DOHH2 (cell line): ENCODE results near the gene KCNK3.

Source experiments
- H3F3A ChIP-seq: fragments of 200-600 bp; sonication (generic), shearing (Covaris generic); 2 replicates; pipeline ENCODE4 v1.6.0; 2016; ENCODE audit warnings: antibody characterized with exemption, mild to moderate bottlenecking; ENCODE audit not compliant: control insufficient read depth, insufficient read depth
- H3K27ac ChIP-seq: fragments of 200-600 bp; sonication (generic); 2 replicates; pipeline ENCODE4 v1.5.1; 2014; ENCODE audit warnings: low read depth, mild to moderate bottlenecking, low read length, moderate library complexity
- H3K27me3 ChIP-seq: fragments of 200-600 bp; sonication (generic); 2 replicates; pipeline ENCODE4 v1.6.1; 2014; ENCODE audit warnings: mild to moderate bottlenecking, low read length, mixed read lengths; ENCODE audit not compliant: control insufficient read depth
- H3K36me3 ChIP-seq: fragments of 200-600 bp; sonication (generic); 2 replicates; pipeline ENCODE4 v1.6.1; 2014; ENCODE audit warnings: mild to moderate bottlenecking, low read length, moderate library complexity, mixed read lengths; ENCODE audit not compliant: control insufficient read depth
- H3K4me1 ChIP-seq: fragments of 200-600 bp; sonication (generic); 2 replicates; pipeline ENCODE4 v1.6.1; 2014; ENCODE audit warnings: mild to moderate bottlenecking, low read length, mixed read lengths; ENCODE audit not compliant: control insufficient read depth
- H3K4me2 ChIP-seq: fragments of 200-600 bp; sonication (generic); 2 replicates; pipeline ENCODE4 v1.6.0; 2014; ENCODE audit warnings: mild to moderate bottlenecking, low read length, moderate library complexity
- H3K4me3 ChIP-seq: fragments of 200-600 bp; sonication (generic); 2 replicates; pipeline ENCODE4 v1.5.1; 2014; ENCODE audit warnings: mild to moderate bottlenecking, low read length, mixed read lengths
- H3K79me2 ChIP-seq: fragments of 200-600 bp; sonication (generic); 2 replicates; pipeline ENCODE4 v1.6.1; 2014; ENCODE audit warnings: mild to moderate bottlenecking, low read length, mixed read lengths; ENCODE audit not compliant: control insufficient read depth
- H3K9me2 ChIP-seq: fragments of 200-600 bp; sonication (generic); replicated peaks from 2 replicates; pipeline ENCODE4 v1.6.1; 2014; ENCODE audit warnings: mild to moderate bottlenecking, low read length, mixed read lengths; ENCODE audit not compliant: control insufficient read depth
- H3K9me3 ChIP-seq: fragments of 200-600 bp; sonication (generic); 2 replicates; pipeline ENCODE4 v1.6.1; 2014; ENCODE audit warnings: antibody characterized with exemption, low read length, mixed read lengths; ENCODE audit not compliant: control insufficient read depth, insufficient read depth
- H4K20me1 ChIP-seq: fragments of 200-600 bp; sonication (generic); 2 replicates; pipeline ENCODE4 v1.6.0; 2014; ENCODE audit warnings: low read depth, mild to moderate bottlenecking, antibody characterized with exemption, low read length, moderate library complexity; ENCODE audit not compliant: control insufficient read depth, insufficient read depth
- CTCF ChIP-seq: fragments of 200-600 bp; sonication (generic); IDR thresholded peaks from one replicate; pipeline ENCODE4 v1.5.1; 2014; ENCODE audit warnings: antibody characterized with exemption, mild to moderate bottlenecking, low read depth, low read length; ENCODE audit not compliant: poor library complexity, severe bottlenecking
- EZH2phosphoT487 ChIP-seq: fragments of 200-600 bp; sonication (generic); IDR thresholded peaks from 2 replicates; pipeline ENCODE4 v1.6.1; 2017; ENCODE audit warnings: borderline replicate concordance, mild to moderate bottlenecking, antibody characterized with exemption, low read length, moderate library complexity, mixed read lengths

Gene KCNK3

DNA sequence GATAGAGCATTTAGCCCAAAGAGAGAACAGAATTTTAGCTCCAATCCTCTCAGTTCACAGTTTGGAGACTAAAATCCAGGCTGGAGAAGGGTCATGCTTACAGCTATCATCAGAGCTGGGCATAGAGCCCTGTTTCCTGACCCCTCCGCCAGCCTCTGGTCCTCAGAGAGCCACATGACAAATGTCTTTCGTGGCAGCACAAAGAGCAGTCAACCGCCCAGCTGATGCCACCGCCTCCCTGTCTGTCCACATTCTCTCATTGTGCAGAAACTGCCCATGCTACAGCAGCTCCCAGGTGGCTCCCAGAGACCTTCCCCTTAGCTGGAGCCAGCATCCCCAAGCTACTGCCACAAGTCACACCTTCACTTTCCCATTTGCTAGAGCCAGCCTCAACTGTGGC is 7.6 kb downstream of the KCNK3 start:
- H3F3A ChIP-seq, result no peaks in the 10 kb centered on the region

DNA sequence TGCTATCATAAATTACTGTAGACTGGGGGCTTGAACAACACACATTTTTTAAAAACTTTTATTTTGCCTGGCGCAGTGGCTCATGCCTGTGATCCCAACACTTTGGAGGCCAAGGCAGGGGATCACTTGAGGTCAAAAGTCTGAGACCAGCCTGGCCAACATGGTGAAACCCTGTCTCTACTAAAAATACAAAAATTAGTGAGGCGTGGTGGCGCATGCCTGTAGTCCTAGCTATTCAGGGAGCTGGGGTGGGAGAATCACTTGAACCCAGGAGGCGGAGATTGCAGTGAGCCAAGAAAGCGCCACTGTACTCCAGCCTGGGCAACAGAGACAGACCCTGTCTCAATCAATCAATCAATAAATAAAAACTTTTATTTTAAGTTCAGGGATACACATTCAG is 9.1 kb downstream of the KCNK3 start:
- Histone ChIP-seq H3K4me2 (no peak overlapping the region), H3K27ac (no peak overlapping the region), H3K9me3 (no peaks in the 10 kb centered on the region), H4K20me1 (no peaks in the 10 kb centered on the region), H3K9me2 (no peaks in the 10 kb centered on the region), H3K4me3 (no peak overlapping the region), H3K27me3 (peaks cover 20% of the 10 kb centered on the region), H3K79me2 (no peaks in the 10 kb centered on the region), H3K4me1 (no peaks in the 10 kb centered on the region), H3K36me3 (no peaks in the 10 kb centered on the region), H3F3A (no peaks in the 10 kb centered on the region)
- no peak for TF ChIP-seq CTCF
- no peak for TF ChIP-seq EZH2phosphoT487

More for the DNA sequence above, 7.6 kb downstream of the KCNK3 start:
- Histone ChIP-seq H3K9me2 (no peaks in the 10 kb centered on the region), H3K4me1 (no peaks in the 10 kb centered on the region), H3K27me3 (peaks cover 17% of the 10 kb centered on the region; the same call in 1 of the 2 replicates), H3K27ac (no peak overlapping the region), H3K36me3 (no peaks in the 10 kb centered on the region), H4K20me1 (no peaks in the 10 kb centered on the region), H3K4me3 (no peak overlapping the region), H3K9me3 (no peaks in the 10 kb centered on the region), H3K4me2 (no peak overlapping the region), H3K79me2 (no peaks in the 10 kb centered on the region)
- TF ChIP-seq CTCF, result no peak
- no peak for TF ChIP-seq EZH2phosphoT487

DNA sequence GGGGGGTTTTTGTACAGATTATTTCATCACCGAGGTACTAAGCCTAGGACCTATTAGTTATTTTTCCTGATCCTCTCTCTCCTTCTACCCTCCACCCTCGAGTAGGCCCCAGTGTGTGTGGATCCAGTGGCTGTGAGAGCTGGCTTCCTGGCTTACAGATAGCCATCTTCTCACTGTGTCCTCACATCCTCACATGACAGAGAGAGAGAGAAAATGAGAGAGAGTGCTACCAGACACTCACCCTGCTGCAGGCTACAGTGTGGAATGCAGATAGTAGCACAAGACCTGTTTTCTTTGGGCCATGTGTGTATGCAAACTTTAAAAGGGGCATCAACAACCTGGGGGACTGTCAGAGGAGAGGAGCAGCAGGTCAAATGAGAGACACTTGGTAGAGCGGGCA is 9.5 kb downstream of the KCNK3 start:
- Histone ChIP-seq H3K4me3 (no peak overlapping the region), H3K4me2 (no peak overlapping the region), H3K9me3 (no peaks in the 10 kb centered on the region), H4K20me1 (no peaks in the 10 kb centered on the region), H3F3A (no peaks in the 10 kb centered on the region), H3K4me1 (no peaks in the 10 kb centered on the region), H3K9me2 (no peaks in the 10 kb centered on the region), H3K36me3 (no peaks in the 10 kb centered on the region), H3K27ac (no peak overlapping the region), H3K79me2 (no peaks in the 10 kb centered on the region), H3K27me3 (peaks cover 20% of the 10 kb centered on the region)
- TF ChIP-seq CTCF, result no peak
